Measurements from ENCODE around the gene KLHL26.

DNA sequence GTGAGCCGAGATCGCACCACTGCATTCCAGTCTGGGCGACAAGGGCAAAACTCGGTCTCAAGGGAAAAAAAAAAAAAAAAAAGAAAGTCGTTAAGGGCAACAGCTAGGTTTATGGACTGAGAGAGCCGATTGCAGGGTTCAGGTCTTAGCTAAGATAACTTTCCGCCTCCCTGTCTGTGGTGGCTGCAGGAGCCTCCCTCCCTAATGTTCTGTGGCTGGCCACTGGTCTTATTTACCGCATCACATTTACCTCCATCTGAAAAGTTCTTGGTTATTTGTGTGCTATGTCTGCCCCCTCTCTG, 45.9 kb downstream of the KLHL26 start:
- TF ChIP-seq, protein P1, sequence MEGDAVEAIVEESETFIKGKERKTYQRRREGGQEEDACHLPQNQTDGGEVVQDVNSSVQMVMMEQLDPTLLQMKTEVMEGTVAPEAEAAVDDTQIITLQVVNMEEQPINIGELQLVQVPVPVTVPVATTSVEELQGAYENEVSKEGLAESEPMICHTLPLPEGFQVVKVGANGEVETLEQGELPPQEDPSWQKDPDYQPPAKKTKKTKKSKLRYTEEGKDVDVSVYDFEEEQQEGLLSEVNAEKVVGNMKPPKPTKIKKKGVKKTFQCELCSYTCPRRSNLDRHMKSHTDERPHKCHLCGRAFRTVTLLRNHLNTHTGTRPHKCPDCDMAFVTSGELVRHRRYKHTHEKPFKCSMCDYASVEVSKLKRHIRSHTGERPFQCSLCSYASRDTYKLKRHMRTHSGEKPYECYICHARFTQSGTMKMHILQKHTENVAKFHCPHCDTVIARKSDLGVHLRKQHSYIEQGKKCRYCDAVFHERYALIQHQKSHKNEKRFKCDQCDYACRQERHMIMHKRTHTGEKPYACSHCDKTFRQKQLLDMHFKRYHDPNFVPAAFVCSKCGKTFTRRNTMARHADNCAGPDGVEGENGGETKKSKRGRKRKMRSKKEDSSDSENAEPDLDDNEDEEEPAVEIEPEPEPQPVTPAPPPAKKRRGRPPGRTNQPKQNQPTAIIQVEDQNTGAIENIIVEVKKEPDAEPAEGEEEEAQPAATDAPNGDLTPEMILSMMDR (IDR thresholded peaks at IDR 0.05; ENCODE audit: low read depth, low read length, missing input control), result no peak
- TF ChIP-seq, protein P2, sequence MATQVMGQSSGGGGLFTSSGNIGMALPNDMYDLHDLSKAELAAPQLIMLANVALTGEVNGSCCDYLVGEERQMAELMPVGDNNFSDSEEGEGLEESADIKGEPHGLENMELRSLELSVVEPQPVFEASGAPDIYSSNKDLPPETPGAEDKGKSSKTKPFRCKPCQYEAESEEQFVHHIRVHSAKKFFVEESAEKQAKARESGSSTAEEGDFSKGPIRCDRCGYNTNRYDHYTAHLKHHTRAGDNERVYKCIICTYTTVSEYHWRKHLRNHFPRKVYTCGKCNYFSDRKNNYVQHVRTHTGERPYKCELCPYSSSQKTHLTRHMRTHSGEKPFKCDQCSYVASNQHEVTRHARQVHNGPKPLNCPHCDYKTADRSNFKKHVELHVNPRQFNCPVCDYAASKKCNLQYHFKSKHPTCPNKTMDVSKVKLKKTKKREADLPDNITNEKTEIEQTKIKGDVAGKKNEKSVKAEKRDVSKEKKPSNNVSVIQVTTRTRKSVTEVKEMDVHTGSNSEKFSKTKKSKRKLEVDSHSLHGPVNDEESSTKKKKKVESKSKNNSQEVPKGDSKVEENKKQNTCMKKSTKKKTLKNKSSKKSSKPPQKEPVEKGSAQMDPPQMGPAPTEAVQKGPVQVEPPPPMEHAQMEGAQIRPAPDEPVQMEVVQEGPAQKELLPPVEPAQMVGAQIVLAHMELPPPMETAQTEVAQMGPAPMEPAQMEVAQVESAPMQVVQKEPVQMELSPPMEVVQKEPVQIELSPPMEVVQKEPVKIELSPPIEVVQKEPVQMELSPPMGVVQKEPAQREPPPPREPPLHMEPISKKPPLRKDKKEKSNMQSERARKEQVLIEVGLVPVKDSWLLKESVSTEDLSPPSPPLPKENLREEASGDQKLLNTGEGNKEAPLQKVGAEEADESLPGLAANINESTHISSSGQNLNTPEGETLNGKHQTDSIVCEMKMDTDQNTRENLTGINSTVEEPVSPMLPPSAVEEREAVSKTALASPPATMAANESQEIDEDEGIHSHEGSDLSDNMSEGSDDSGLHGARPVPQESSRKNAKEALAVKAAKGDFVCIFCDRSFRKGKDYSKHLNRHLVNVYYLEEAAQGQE (IDR thresholded peaks at IDR 0.05), result no peak
- no peak for TF ChIP-seq SP1 (IDR thresholded peaks at IDR 0.05)
- TF ChIP-seq EGR1 (IDR thresholded peaks at IDR 0.05; ENCODE audit: low read depth in 2 of 2), result no peak
- TF ChIP-seq YY1 (IDR thresholded peaks at IDR 0.05), result no peak
- TF ChIP-seq HNF4A (conservative IDR thresholded peaks at IDR 0.05), result no peak
- no peak for TF ChIP-seq TAF1 (conservative IDR thresholded peaks at IDR 0.05)
- no peak for TF ChIP-seq FOXA1 (IDR thresholded peaks at IDR 0.05)
- no peak for TF ChIP-seq RAD21 (IDR thresholded peaks at IDR 0.05)
- no peak for TF ChIP-seq JUND (IDR thresholded peaks at IDR 0.05)
- TF ChIP-seq, protein P3, sequence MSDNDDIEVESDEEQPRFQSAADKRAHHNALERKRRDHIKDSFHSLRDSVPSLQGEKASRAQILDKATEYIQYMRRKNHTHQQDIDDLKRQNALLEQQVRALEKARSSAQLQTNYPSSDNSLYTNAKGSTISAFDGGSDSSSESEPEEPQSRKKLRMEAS (IDR thresholded peaks at IDR 0.05), result no peak
- TF ChIP-seq, protein P4, sequence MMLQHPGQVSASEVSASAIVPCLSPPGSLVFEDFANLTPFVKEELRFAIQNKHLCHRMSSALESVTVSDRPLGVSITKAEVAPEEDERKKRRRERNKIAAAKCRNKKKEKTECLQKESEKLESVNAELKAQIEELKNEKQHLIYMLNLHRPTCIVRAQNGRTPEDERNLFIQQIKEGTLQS (IDR thresholded peaks at IDR 0.05), result no peak
- TF ChIP-seq, protein P5, sequence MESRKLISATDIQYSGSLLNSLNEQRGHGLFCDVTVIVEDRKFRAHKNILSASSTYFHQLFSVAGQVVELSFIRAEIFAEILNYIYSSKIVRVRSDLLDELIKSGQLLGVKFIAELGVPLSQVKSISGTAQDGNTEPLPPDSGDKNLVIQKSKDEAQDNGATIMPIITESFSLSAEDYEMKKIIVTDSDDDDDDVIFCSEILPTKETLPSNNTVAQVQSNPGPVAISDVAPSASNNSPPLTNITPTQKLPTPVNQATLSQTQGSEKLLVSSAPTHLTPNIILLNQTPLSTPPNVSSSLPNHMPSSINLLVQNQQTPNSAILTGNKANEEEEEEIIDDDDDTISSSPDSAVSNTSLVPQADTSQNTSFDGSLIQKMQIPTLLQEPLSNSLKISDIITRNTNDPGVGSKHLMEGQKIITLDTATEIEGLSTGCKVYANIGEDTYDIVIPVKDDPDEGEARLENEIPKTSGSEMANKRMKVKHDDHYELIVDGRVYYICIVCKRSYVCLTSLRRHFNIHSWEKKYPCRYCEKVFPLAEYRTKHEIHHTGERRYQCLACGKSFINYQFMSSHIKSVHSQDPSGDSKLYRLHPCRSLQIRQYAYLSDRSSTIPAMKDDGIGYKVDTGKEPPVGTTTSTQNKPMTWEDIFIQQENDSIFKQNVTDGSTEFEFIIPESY (IDR thresholded peaks at IDR 0.05), result no peak

Measured in liver (tissue), 3 donors.